Neutrophil (primary cell): ENCODE results near the gene REV3L.

Experiments
- H3K27ac ChIP-seq: fragments of 200-600 bp; sonication (generic); 2 replicates; pipeline ENCODE4 v1.5.1; 2016; ENCODE audit warnings: mild to moderate bottlenecking, moderate library complexity
- H3K27me3 ChIP-seq: fragments of 200-600 bp; sonication (generic); 2 replicates; pipeline ENCODE4 v1.6.0; 2016; ENCODE audit warnings: mild to moderate bottlenecking
- H3K36me3 ChIP-seq: fragments of 200-600 bp; sonication (generic); 2 replicates; pipeline ENCODE4 v1.5.1; 2017
- H3K4me1 ChIP-seq, 2 experiments: fragments of 200-600 bp in 1 of 2; sonication (generic) in 1 of 2; 1 replicate in 1 of 2; 2 replicates in 1 of 2; pipeline versions ENCODE4 v1.5.1 to v1.6.1; 2013 to 2016; ENCODE audit warnings: low read depth in 1 of 2, low read length in 1 of 2, mild to moderate bottlenecking in 1 of 2, moderate library complexity in 1 of 2; ENCODE audit not compliant: control insufficient read depth in 1 of 2, insufficient read depth in 1 of 2
- H3K4me3 ChIP-seq, 2 experiments: fragments of 200-600 bp in 1 of 2; sonication (generic) in 1 of 2; 1 replicate in 1 of 2; 2 replicates in 1 of 2; pipeline ENCODE4 v1.5.1; 2013 to 2016; ENCODE audit warnings: low read depth in 1 of 2, low read length in 1 of 2, mild to moderate bottlenecking in 1 of 2, moderate library complexity in 1 of 2
- H3K9me3 ChIP-seq: fragments of 200-600 bp; sonication (generic); 2 replicates; pipeline ENCODE4 v1.5.1; 2016
- CTCF ChIP-seq: fragments of 200-600 bp; sonication (generic); IDR thresholded peaks from 2 replicates; pipeline ENCODE4 v1.5.1; 2016; ENCODE audit warnings: antibody characterized with exemption

The REV3L gene

GRCh38 chr6:111250791-111251354 is 232.1 kb downstream of the REV3L start:
- Histone ChIP-seq H3K9me3 (no peaks in the 10 kb centered on the region), H3K4me3 (no peak overlapping the region), H3K27ac (no peak overlapping the region), H3K4me1 (no peaks in the 10 kb centered on the region), H3K36me3 (no peaks in the 10 kb centered on the region), H3K27me3 (no peaks in the 10 kb centered on the region)
- TF ChIP-seq CTCF, result no peak
